Endometrial microvascular endothelial cells (primary cell): ENCODE measurements around the gene ITGAL. TPM values are rescaled to one million over a fixed set of nuclear protein-coding genes. Genes with fewer than 3 reads are reported as not detected.

Experiments
- in situ Hi-C: cut with HindIII; loops from 2 replicates; pipeline ENCODE4 v1.10.0; 2017; ENCODE audit warnings: low sequenced_read_pairs, low pct_unique_long_range_greater_than_20kb; ENCODE audit errors: inconsistent ontology term
- total RNA-seq: library from RNA; depleted of rRNA; stranded (reverse); fragments of >200 nt; gene quantifications from one replicate; pipeline ENCODE4 v1.2.3, GENCODE V29; 2015; ENCODE audit errors: inconsistent ontology term

Gene ITGAL
- total RNA-seq, 1 donor from 2014 or later, result not detected

GRCh38 chr16:30557957-30558788, 85.6 kb downstream of the ITGAL start, which contains the start of gene ZNF764:
ZNF764 (minus strand) TSS chr16:30558374; CDS start chr16:30558182, 192 bp downstream.
- in situ Hi-C loops, result no loop called here

GRCh38 chr16:30558789-30559377, 86.3 kb downstream of the ITGAL start:
- in situ Hi-C loops, result no loop called here

GRCh38 chr16:30559690-30560089, 87.1 kb downstream of the ITGAL start:
- in situ Hi-C loops, result no loop called here

GRCh38 chr16:30561089-30561816, 88.7 kb downstream of the ITGAL start:
- in situ Hi-C loops, result no loop called here

- in situ Hi-C loops, result no loop called here
These were observed 89.5 kb downstream of the ITGAL start for GRCh38 chr16:30562021-30562420.

GRCh38 chr16:30565526-30565925, 93.0 kb downstream of the ITGAL start:
- in situ Hi-C loops, result no loop called here

- in situ Hi-C loops, result no loop called here
These were observed 93.4 kb downstream of the ITGAL start for GRCh38 chr16:30565984-30566383.

- in situ Hi-C loops, result no loop called here
These were observed 94.0 kb downstream of the ITGAL start for GRCh38 chr16:30566531-30566930.

- in situ Hi-C loops, result no loop called here
These were observed 94.8 kb downstream of the ITGAL start for GRCh38 chr16:30567160-30567990.

- in situ Hi-C loops, result no loop called here
These were observed 95.6 kb downstream of the ITGAL start for GRCh38 chr16:30567991-30568638.

GRCh38 chr16:30569281-30569680, 96.7 kb downstream of the ITGAL start:
- in situ Hi-C loops, result no loop called here

GRCh38 chr16:30569746-30570635, 97.4 kb downstream of the ITGAL start:
- in situ Hi-C loops, result no loop called here

GRCh38 chr16:30570636-30571444, 98.3 kb downstream of the ITGAL start:
- in situ Hi-C loops, result no loop called here

- in situ Hi-C loops, result no loop called here
These were observed 99.1 kb downstream of the ITGAL start, which contains the start of gene ZNF688 for GRCh38 chr16:30571445-30572322. ZNF688 (minus strand) TSS chr16:30571714; CDS start chr16:30571629, 85 bp downstream.
